ENCODE measurements around the gene GPR17. TPM values are rescaled to one million over a fixed set of nuclear protein-coding genes. Genes with fewer than 3 reads are reported as not detected.

GPR17 gene, protein sequence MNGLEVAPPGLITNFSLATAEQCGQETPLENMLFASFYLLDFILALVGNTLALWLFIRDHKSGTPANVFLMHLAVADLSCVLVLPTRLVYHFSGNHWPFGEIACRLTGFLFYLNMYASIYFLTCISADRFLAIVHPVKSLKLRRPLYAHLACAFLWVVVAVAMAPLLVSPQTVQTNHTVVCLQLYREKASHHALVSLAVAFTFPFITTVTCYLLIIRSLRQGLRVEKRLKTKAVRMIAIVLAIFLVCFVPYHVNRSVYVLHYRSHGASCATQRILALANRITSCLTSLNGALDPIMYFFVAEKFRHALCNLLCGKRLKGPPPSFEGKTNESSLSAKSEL
- not detected in 2 replicates for total RNA-seq (2014; rRNA removed; shearing (Covaris generic))
- not detected in 2 replicates for polyA plus RNA-seq (2016; fragmentation: Nextera tagmentation; extraction: Ambion mirVana)
- long read RNA-seq: 0 reads

DNA sequence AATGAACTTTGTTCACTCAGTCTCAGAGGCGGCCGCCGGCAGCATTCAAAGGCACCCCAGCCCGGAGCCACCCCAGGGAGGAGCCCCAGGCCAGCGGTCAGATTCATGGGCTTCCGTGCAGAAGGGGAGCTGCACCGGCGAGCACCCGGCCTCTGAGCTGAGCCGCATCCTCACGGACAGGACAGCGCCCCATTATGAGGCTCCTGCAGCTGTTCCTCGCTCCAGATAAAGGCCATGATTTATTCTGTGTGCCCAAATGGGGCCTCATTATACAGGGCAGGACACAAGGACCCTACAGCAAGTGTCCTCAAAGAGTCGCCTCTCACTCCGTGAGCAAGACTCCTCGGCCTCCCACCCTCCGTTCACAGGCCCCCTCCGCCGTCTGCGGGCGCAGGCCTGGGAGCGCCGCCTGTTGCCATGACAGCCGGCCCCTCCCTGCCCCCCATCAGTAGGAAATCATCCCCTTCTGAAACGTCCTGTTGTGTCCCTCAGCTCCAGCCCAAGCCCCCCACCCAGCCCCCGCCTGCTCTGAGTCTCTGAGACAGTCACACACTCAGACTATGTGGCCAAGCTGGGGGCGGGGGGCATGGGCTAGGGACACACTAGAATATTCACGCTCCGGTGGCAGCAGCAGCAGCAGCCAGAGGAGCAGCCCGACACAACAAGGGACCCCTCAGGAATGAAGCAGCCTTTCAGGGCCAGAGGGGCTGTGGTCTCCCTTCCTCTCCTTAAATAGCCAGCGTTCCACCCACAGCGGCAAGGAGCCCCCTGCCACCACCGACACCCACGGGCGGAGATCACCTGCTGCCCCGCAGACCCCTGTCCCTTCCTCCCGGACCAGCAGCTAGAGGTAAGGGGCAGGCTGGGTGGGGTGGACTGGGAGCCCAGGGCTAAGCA lies at the start of gene GPR17:
TSS of gene GPR17 (plus strand) at position 759 of the 897 bp plus-strand sequence. CDS start 4,583 bp downstream, outside the sequence.
- ATAC-seq: no peak
- no peak within 1 kb of the TSS for H3K4me3 Mint-ChIP-seq
- H4K20me1 ChIP-seq (replicated peaks; ENCODE audit: insufficient read depth): no peaks in the 10 kb centered on the region
- no peak for DNase-seq (ENCODE audit: low spot score)
- H3K27ac ChIP-seq (ENCODE audit: low read depth): no peak within 1 kb of the TSS
- H3K27me3 Mint-ChIP-seq (ENCODE audit: insufficient read depth, low read depth, poor library complexity): peaks cover 8% of the 10 kb centered on the region
- peak within 1 kb of the TSS; percentile 66; the same call in 1 of the 2 replicates for H3K27ac Mint-ChIP-seq
- H3K79me2 ChIP-seq (replicated peaks; ENCODE audit: insufficient read depth): no peaks in the 10 kb centered on the region
- no peak within 1 kb of the TSS for H2AFZ ChIP-seq
- no peaks in the 10 kb centered on the region for H3K36me3 ChIP-seq (ENCODE audit: insufficient read depth)
- H3K4me1 Mint-ChIP-seq: peaks cover 11% of the 10 kb centered on the region
- H3K4me1 ChIP-seq (ENCODE audit: insufficient read depth): no peaks in the 10 kb centered on the region
- no peaks in the 10 kb centered on the region for H3F3A ChIP-seq (replicated peaks; ENCODE audit: low read depth)
- no peaks in the 10 kb centered on the region for H3K9me3 Mint-ChIP-seq
- H3K36me3 Mint-ChIP-seq (ENCODE audit: low read depth): no peaks in the 10 kb centered on the region
- H3K4me3 ChIP-seq: no peak within 1 kb of the TSS
- H3K27me3 ChIP-seq (ENCODE audit: insufficient read depth): no peaks in the 10 kb centered on the region
- no peaks in the 10 kb centered on the region for H3K9me2 ChIP-seq (ENCODE audit: insufficient read depth)
- no peak within 1 kb of the TSS for H3K4me2 ChIP-seq
- TF ChIP-seq, protein P1, sequence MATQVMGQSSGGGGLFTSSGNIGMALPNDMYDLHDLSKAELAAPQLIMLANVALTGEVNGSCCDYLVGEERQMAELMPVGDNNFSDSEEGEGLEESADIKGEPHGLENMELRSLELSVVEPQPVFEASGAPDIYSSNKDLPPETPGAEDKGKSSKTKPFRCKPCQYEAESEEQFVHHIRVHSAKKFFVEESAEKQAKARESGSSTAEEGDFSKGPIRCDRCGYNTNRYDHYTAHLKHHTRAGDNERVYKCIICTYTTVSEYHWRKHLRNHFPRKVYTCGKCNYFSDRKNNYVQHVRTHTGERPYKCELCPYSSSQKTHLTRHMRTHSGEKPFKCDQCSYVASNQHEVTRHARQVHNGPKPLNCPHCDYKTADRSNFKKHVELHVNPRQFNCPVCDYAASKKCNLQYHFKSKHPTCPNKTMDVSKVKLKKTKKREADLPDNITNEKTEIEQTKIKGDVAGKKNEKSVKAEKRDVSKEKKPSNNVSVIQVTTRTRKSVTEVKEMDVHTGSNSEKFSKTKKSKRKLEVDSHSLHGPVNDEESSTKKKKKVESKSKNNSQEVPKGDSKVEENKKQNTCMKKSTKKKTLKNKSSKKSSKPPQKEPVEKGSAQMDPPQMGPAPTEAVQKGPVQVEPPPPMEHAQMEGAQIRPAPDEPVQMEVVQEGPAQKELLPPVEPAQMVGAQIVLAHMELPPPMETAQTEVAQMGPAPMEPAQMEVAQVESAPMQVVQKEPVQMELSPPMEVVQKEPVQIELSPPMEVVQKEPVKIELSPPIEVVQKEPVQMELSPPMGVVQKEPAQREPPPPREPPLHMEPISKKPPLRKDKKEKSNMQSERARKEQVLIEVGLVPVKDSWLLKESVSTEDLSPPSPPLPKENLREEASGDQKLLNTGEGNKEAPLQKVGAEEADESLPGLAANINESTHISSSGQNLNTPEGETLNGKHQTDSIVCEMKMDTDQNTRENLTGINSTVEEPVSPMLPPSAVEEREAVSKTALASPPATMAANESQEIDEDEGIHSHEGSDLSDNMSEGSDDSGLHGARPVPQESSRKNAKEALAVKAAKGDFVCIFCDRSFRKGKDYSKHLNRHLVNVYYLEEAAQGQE (IDR thresholded peaks at IDR 0.05; ENCODE audit: unreplicated experiment): no peak
- no peak for TF ChIP-seq EZH2 (IDR thresholded peaks at IDR 0.05; ENCODE audit: low read depth, unreplicated experiment)
- no peak for TF ChIP-seq JUNB (IDR thresholded peaks at IDR 0.05; ENCODE audit: unreplicated experiment)
- no peak for TF ChIP-seq NANOG (IDR thresholded peaks at IDR 0.05; ENCODE audit: borderline replicate concordance)
- no peak for TF ChIP-seq ZNF331 (CRISPR knock-in tag; IDR thresholded peaks at IDR 0.05; ENCODE audit: low read depth)
- TF ChIP-seq CREB1 (CRISPR knock-in tag; IDR thresholded peaks at IDR 0.05; ENCODE audit: low read depth): no peak
- no peak for TF ChIP-seq STAT1 (IDR thresholded peaks at IDR 0.05; ENCODE audit: unreplicated experiment)
- no peak for TF ChIP-seq POLR2AphosphoS5 (IDR thresholded peaks at IDR 0.05; ENCODE audit: low read depth)
- TF ChIP-seq EZH2phosphoT487 (IDR thresholded peaks at IDR 0.05; ENCODE audit: unreplicated experiment): no peak
- TF ChIP-seq, protein P2, sequence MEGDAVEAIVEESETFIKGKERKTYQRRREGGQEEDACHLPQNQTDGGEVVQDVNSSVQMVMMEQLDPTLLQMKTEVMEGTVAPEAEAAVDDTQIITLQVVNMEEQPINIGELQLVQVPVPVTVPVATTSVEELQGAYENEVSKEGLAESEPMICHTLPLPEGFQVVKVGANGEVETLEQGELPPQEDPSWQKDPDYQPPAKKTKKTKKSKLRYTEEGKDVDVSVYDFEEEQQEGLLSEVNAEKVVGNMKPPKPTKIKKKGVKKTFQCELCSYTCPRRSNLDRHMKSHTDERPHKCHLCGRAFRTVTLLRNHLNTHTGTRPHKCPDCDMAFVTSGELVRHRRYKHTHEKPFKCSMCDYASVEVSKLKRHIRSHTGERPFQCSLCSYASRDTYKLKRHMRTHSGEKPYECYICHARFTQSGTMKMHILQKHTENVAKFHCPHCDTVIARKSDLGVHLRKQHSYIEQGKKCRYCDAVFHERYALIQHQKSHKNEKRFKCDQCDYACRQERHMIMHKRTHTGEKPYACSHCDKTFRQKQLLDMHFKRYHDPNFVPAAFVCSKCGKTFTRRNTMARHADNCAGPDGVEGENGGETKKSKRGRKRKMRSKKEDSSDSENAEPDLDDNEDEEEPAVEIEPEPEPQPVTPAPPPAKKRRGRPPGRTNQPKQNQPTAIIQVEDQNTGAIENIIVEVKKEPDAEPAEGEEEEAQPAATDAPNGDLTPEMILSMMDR (conservative IDR thresholded peaks at IDR 0.05; ENCODE audit: low read depth in 2 of 2): no peak
- TF ChIP-seq, protein P3, sequence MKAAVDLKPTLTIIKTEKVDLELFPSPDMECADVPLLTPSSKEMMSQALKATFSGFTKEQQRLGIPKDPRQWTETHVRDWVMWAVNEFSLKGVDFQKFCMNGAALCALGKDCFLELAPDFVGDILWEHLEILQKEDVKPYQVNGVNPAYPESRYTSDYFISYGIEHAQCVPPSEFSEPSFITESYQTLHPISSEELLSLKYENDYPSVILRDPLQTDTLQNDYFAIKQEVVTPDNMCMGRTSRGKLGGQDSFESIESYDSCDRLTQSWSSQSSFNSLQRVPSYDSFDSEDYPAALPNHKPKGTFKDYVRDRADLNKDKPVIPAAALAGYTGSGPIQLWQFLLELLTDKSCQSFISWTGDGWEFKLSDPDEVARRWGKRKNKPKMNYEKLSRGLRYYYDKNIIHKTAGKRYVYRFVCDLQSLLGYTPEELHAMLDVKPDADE (IDR thresholded peaks at IDR 0.05): no peak
- TF ChIP-seq, protein P4, sequence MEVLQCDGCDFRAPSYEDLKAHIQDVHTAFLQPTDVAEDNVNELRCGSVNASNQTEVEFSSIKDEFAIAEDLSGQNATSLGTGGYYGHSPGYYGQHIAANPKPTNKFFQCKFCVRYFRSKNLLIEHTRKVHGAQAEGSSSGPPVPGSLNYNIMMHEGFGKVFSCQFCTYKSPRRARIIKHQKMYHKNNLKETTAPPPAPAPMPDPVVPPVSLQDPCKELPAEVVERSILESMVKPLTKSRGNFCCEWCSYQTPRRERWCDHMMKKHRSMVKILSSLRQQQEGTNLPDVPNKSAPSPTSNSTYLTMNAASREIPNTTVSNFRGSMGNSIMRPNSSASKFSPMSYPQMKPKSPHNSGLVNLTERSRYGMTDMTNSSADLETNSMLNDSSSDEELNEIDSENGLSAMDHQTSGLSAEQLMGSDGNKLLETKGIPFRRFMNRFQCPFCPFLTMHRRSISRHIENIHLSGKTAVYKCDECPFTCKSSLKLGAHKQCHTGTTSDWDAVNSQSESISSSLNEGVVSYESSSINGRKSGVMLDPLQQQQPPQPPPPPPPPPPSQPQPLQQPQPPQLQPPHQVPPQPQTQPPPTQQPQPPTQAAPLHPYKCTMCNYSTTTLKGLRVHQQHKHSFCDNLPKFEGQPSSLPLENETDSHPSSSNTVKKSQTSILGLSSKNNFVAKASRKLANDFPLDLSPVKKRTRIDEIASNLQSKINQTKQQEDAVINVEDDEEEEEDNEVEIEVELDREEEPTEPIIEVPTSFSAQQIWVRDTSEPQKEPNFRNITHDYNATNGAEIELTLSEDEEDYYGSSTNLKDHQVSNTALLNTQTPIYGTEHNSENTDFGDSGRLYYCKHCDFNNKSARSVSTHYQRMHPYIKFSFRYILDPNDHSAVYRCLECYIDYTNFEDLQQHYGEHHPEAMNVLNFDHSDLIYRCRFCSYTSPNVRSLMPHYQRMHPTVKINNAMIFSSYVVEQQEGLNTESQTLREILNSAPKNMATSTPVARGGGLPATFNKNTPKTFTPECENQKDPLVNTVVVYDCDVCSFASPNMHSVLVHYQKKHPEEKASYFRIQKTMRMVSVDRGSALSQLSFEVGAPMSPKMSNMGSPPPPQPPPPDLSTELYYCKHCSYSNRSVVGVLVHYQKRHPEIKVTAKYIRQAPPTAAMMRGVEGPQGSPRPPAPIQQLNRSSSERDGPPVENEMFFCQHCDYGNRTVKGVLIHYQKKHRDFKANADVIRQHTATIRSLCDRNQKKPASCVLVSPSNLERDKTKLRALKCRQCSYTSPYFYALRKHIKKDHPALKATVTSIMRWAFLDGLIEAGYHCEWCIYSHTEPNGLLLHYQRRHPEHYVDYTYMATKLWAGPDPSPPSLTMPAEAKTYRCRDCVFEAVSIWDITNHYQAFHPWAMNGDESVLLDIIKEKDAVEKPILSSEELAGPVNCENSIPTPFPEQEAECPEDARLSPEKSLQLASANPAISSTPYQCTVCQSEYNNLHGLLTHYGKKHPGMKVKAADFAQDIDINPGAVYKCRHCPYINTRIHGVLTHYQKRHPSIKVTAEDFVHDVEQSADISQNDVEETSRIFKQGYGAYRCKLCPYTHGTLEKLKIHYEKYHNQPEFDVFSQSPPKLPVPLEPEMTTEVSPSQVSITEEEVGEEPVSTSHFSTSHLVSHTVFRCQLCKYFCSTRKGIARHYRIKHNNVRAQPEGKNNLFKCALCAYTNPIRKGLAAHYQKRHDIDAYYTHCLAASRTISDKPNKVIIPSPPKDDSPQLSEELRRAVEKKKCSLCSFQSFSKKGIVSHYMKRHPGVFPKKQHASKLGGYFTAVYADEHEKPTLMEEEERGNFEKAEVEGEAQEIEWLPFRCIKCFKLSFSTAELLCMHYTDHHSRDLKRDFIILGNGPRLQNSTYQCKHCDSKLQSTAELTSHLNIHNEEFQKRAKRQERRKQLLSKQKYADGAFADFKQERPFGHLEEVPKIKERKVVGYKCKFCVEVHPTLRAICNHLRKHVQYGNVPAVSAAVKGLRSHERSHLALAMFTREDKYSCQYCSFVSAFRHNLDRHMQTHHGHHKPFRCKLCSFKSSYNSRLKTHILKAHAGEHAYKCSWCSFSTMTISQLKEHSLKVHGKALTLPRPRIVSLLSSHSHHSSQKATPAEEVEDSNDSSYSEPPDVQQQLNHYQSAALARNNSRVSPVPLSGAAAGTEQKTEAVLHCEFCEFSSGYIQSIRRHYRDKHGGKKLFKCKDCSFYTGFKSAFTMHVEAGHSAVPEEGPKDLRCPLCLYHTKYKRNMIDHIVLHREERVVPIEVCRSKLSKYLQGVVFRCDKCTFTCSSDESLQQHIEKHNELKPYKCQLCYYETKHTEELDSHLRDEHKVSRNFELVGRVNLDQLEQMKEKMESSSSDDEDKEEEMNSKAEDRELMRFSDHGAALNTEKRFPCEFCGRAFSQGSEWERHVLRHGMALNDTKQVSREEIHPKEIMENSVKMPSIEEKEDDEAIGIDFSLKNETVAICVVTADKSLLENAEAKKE (CRISPR knock-in tag; IDR thresholded peaks at IDR 0.05): no peak

Measured in GM23338 (cell line).